H9 (cell line): ENCODE data around the gene CAMSAP2. TPM values are rescaled to one million over a fixed set of nuclear protein-coding genes. Genes with fewer than 3 reads are reported as not detected.

Source experiments
- DNase-seq: peaks from one replicate; pipeline ENCODE4 v3.0.0-alpha.2; 2017
- H2AFZ ChIP-seq: one replicate; pipeline ENCODE4 v1.6.1; 2013; ENCODE audit warnings: mild to moderate bottlenecking, low read length, control low read depth, moderate library complexity
- H2AK5ac ChIP-seq: 2 replicates; pipeline ENCODE4 v1.6.1; 2013; ENCODE audit warnings: low read length, control low read depth, mixed read lengths; ENCODE audit not compliant: insufficient read length
- H2BK120ac ChIP-seq: one replicate; pipeline ENCODE4 v1.6.1; 2013; ENCODE audit warnings: low read depth, mild to moderate bottlenecking, low read length, control low read depth, inconsistent platforms; ENCODE audit not compliant: poor library complexity, severe bottlenecking
- H2BK12ac ChIP-seq: 2 replicates; pipeline ENCODE4 v1.6.1; 2013; ENCODE audit warnings: low read length, control low read depth, mixed read lengths, low read depth; ENCODE audit not compliant: insufficient read length
- H2BK15ac ChIP-seq: 2 replicates; pipeline ENCODE4 v1.6.1; 2013; ENCODE audit warnings: low read depth, low read length, control low read depth
- H2BK20ac ChIP-seq: one replicate; pipeline ENCODE4 v1.6.1; 2013; ENCODE audit warnings: low read depth, mild to moderate bottlenecking, low read length, control low read depth, inconsistent platforms; ENCODE audit not compliant: poor library complexity, severe bottlenecking
- H2BK5ac ChIP-seq: 2 replicates; pipeline ENCODE4 v1.6.1; 2013; ENCODE audit warnings: low read length, control low read depth, mixed read lengths; ENCODE audit not compliant: insufficient read length
- H3K14ac ChIP-seq: 2 replicates; pipeline ENCODE4 v1.6.1; 2013; ENCODE audit warnings: low read length, control low read depth; ENCODE audit not compliant: insufficient read depth
- H3K18ac ChIP-seq: 2 replicates; pipeline ENCODE4 v1.6.1; 2013; ENCODE audit warnings: low read depth, mild to moderate bottlenecking, mixed read lengths, low read length, control low read depth; ENCODE audit not compliant: insufficient read length
- H3K23ac ChIP-seq: 2 replicates; pipeline ENCODE4 v1.6.1; 2013; ENCODE audit warnings: low read length, control low read depth, mixed read lengths, low read depth; ENCODE audit not compliant: insufficient read length
- H3K23me2 ChIP-seq: 2 replicates; pipeline ENCODE4 v1.6.1; 2013; ENCODE audit warnings: low read depth, mild to moderate bottlenecking, mixed read lengths, low read length, control low read depth; ENCODE audit not compliant: insufficient read length, poor library complexity, severe bottlenecking
- H3K27ac ChIP-seq: 2 replicates; pipeline ENCODE4 v1.5.1; 2013; ENCODE audit warnings: low read length, control low read depth, mixed read lengths, low read depth; ENCODE audit not compliant: insufficient read length
- H3K27me3 ChIP-seq: 2 replicates; pipeline ENCODE4 v1.6.1; 2013; ENCODE audit warnings: low read length, control low read depth, inconsistent platforms; ENCODE audit not compliant: insufficient read depth
- H3K4ac ChIP-seq: 2 replicates; pipeline ENCODE4 v1.6.1; 2013; ENCODE audit warnings: low read depth, mild to moderate bottlenecking, control low read depth, inconsistent platforms, low read length, moderate library complexity
- H3K4me1 ChIP-seq: 2 replicates; pipeline ENCODE4 v1.6.1; 2013; ENCODE audit warnings: low read length, control low read depth, inconsistent platforms; ENCODE audit not compliant: insufficient read depth
- H3K4me2 ChIP-seq: 2 replicates; pipeline ENCODE4 v1.6.1; 2013; ENCODE audit warnings: low read length, control low read depth, mixed read lengths; ENCODE audit not compliant: insufficient read length, insufficient read depth
- H3K56ac ChIP-seq: 2 replicates; pipeline ENCODE4 v1.6.1; 2013; ENCODE audit warnings: low read depth, mild to moderate bottlenecking, mixed read lengths, low read length, control low read depth; ENCODE audit not compliant: insufficient read length
- H3K79me1 ChIP-seq: 2 replicates; pipeline ENCODE4 v1.6.1; 2013; ENCODE audit warnings: low read depth, mild to moderate bottlenecking, moderate library complexity, low read length, control low read depth, inconsistent platforms; ENCODE audit not compliant: insufficient read depth, poor library complexity, severe bottlenecking
- H3K79me2 ChIP-seq: 2 replicates; pipeline ENCODE4 v1.6.1; 2013; ENCODE audit warnings: low read length, control low read depth, inconsistent platforms; ENCODE audit not compliant: insufficient read depth
- H3K9ac ChIP-seq: 2 replicates; pipeline ENCODE4 v1.6.1; 2013; ENCODE audit warnings: low read length, control low read depth, mixed read lengths; ENCODE audit not compliant: insufficient read length; ENCODE audit errors: extremely low read depth
- H3K9me3 ChIP-seq: one replicate; pipeline ENCODE4 v1.6.1; 2013; ENCODE audit warnings: low read depth, low read length, inconsistent platforms; ENCODE audit not compliant: control insufficient read depth
- H3T11ph ChIP-seq: one replicate; pipeline ENCODE4 v1.6.1; 2013; ENCODE audit warnings: mild to moderate bottlenecking, low read length, control low read depth, inconsistent platforms
- H4K20me1 ChIP-seq: one replicate; pipeline ENCODE4 v1.6.1; 2013; ENCODE audit not compliant: control insufficient read depth, insufficient read length, insufficient read depth
- H4K5ac ChIP-seq: 2 replicates; pipeline ENCODE4 v1.6.1; 2013; ENCODE audit warnings: low read depth, mild to moderate bottlenecking, mixed read lengths, low read length, control low read depth; ENCODE audit not compliant: insufficient read length
- H4K8ac ChIP-seq: replicated peaks from 2 replicates; pipeline ENCODE4 v1.6.1; 2013; ENCODE audit warnings: low read length, control low read depth, mixed read lengths, low read depth; ENCODE audit not compliant: insufficient read length
- H4K91ac ChIP-seq: 2 replicates; pipeline ENCODE4 v1.6.1; 2013; ENCODE audit warnings: low read depth, mild to moderate bottlenecking, moderate library complexity, mixed read lengths, low read length, control low read depth; ENCODE audit not compliant: insufficient read length
- H3K27ac Mint-ChIP-seq, 3 experiments: 2 replicates in 2 of 3; 3 replicates in 1 of 3; pipeline ENCODE4 v1.8.0; 2020 to 2021; ENCODE audit warnings: mixed read lengths in 3 of 3, mild to moderate bottlenecking in 1 of 3, moderate library complexity in 1 of 3
- H3K27me3 Mint-ChIP-seq: 2 replicates; pipeline ENCODE4 v1.8.0; 2021; ENCODE audit warnings: low read depth, mild to moderate bottlenecking, moderate library complexity, mixed read lengths
- H3K36me3 Mint-ChIP-seq, 3 experiments: 2 replicates in 2 of 3; 3 replicates in 1 of 3; pipeline ENCODE4 v1.8.0; 2020 to 2021; ENCODE audit warnings: low read depth in 3 of 3, mixed read lengths in 3 of 3; ENCODE audit not compliant: insufficient read depth in 1 of 3
- H3K4me1 Mint-ChIP-seq, 2 experiments: 2 replicates each; pipeline ENCODE4 v1.8.0; 2020; ENCODE audit warnings: mixed read lengths in 2 of 2
- H3K4me3 Mint-ChIP-seq, 2 experiments: 2 replicates in 1 of 2; 3 replicates in 1 of 2; pipeline ENCODE4 v1.8.0; 2020 to 2021; ENCODE audit warnings: mild to moderate bottlenecking in 2 of 2, mixed read lengths in 2 of 2, moderate library complexity in 1 of 2
- H3K9me3 Mint-ChIP-seq, 2 experiments: 2 replicates in 1 of 2; 3 replicates in 1 of 2; pipeline ENCODE4 v1.8.0; 2020; ENCODE audit warnings: mild to moderate bottlenecking in 2 of 2, mixed read lengths in 2 of 2, moderate library complexity in 1 of 2
- CTCF ChIP-seq: fragments of 200-600 bp; sonication (generic); conservative IDR thresholded peaks from 3 replicates; pipeline ENCODE4 v1.8.0; 2021; ENCODE audit warnings: antibody characterized with exemption, mild to moderate bottlenecking
- WGBS: extraction: QIAGEN DNeasy Blood & Tissue Kit; methylation state at CpG from one replicate; pipeline ENCODE4 v1.1.7; 2013; ENCODE audit warnings: missing lambda C conversion rate, low lambda C conversion rate, mixed read lengths; ENCODE audit not compliant: insufficient read length; ENCODE audit errors: extremely low coverage; 5-methylcytosine and 5-hydroxymethylcytosine counted together
- total RNA-seq: library from RNA; stranded (reverse); gene quantifications from 2 replicates; pipeline ENCODE4 v1.2.1, GENCODE V29; 2021

CAMSAP2 gene
- total RNA-seq, 1 experiment from 2014 or later, result 33.7 TPM

GRCh38 chr1:200751717-200752116 is 13.0 kb downstream of the CAMSAP2 start:
- peaks cover 3 to 5% of the 10 kb centered on the region in 2 experiments; a peak in 2 of 4 replicates for H3K4me1 Mint-ChIP-seq
- H2AK5ac ChIP-seq, result no peak overlapping the region
- no peak overlapping the region for H3K27ac ChIP-seq
- H2BK5ac ChIP-seq, result no peak overlapping the region
- H4K5ac ChIP-seq, result no peak overlapping the region
- no peaks in the 10 kb centered on the region for H3K9me3 Mint-ChIP-seq
- no peak overlapping the region for H3K4me3 Mint-ChIP-seq
- H2BK15ac ChIP-seq, result no peak overlapping the region
- H3K36me3 Mint-ChIP-seq, result peaks cover 4 to 16% (median 5%) of the 10 kb centered on the region in 3 experiments; a peak in 6 of 7 replicates
- no peak overlapping the region for H3K18ac ChIP-seq
- DNase-seq, result no peak
- no peak overlapping the region for H3K4ac ChIP-seq
- H3K27me3 ChIP-seq, result no peaks in the 10 kb centered on the region
- H4K8ac ChIP-seq, result no peak overlapping the region
- H3K79me1 ChIP-seq, result peaks cover 7% of the 10 kb centered on the region
- H3K56ac ChIP-seq, result no peak overlapping the region
- H2BK120ac ChIP-seq, result no peak overlapping the region
- no peak overlapping the region for H2BK12ac ChIP-seq
- H3K14ac ChIP-seq, result no peak overlapping the region
- no peak for TF ChIP-seq CTCF
- H3K27me3 Mint-ChIP-seq, result no peaks in the 10 kb centered on the region
- H3K23ac ChIP-seq, result no peak overlapping the region
- H3K79me2 ChIP-seq, result peaks cover 3% of the 10 kb centered on the region; the same call in 1 of the 2 replicates
- no peak overlapping the region for H3T11ph ChIP-seq
- H2AFZ ChIP-seq, result no peak overlapping the region
- no peaks in the 10 kb centered on the region for H3K4me1 ChIP-seq
- H3K9me3 ChIP-seq, result no peaks in the 10 kb centered on the region
- H3K23me2 ChIP-seq, result no peaks in the 10 kb centered on the region
- H2BK20ac ChIP-seq, result no peak overlapping the region
- no peak overlapping the region for H3K9ac ChIP-seq
- H3K4me2 ChIP-seq, result no peak overlapping the region
- no peaks in the 10 kb centered on the region for H4K20me1 ChIP-seq
- no peak overlapping the region for H4K91ac ChIP-seq
- WGBS, result no CpG with 5 or more reads among the region's 2 CpGs
- no peak overlapping the region for H3K27ac Mint-ChIP-seq
